NCI-H128 (cell line): ENCODE measurements around the gene ARIH1.

Experiments
- DNase-seq: peaks from one replicate; lab custom pipeline; 2025; ENCODE audit not compliant: unreplicated experiment; lab: John Stamatoyannopoulos, UW

The ARIH1 gene

GRCh38 chr15:72536506-72536905 is 62.4 kb downstream of the ARIH1 start:
- DNase-seq, result no peak

GRCh38 chr15:72538931-72539330 is 64.8 kb downstream of the ARIH1 start:
- no peak for DNase-seq

- no peak for DNase-seq
These were observed 66.6 kb downstream of the ARIH1 start for GRCh38 chr15:72540606-72541237.

- no peak for DNase-seq
These were observed 67.5 kb downstream of the ARIH1 start for GRCh38 chr15:72541674-72542073.

- DNase-seq, result no peak
These were observed 71.0 kb downstream of the ARIH1 start for GRCh38 chr15:72545156-72545555.

GRCh38 chr15:72554471-72555425 is 80.6 kb downstream of the ARIH1 start:
- DNase-seq, result no peak

- DNase-seq, result no peak
These were observed 85.7 kb downstream of the ARIH1 start for GRCh38 chr15:72559781-72560180.

GRCh38 chr15:72560458-72560857 is 86.3 kb downstream of the ARIH1 start:
- DNase-seq, result no peak

- DNase-seq, result no peak
These were observed 88.3 kb downstream of the ARIH1 start for GRCh38 chr15:72562386-72562785.

GRCh38 chr15:72562878-72563277 is 88.7 kb downstream of the ARIH1 start:
- no peak for DNase-seq

- no peak for DNase-seq
These were observed 90.0 kb downstream of the ARIH1 start for GRCh38 chr15:72564091-72564490.

GRCh38 chr15:72566973-72567372 is 92.8 kb downstream of the ARIH1 start:
- no peak for DNase-seq

- DNase-seq, result no peak
These were observed 95.9 kb downstream of the ARIH1 start for GRCh38 chr15:72570059-72570458.

- no peak for DNase-seq
These were observed 105.7 kb downstream of the ARIH1 start for GRCh38 chr15:72579814-72580213.

GRCh38 chr15:72584006-72584405 is 109.9 kb downstream of the ARIH1 start:
- DNase-seq, result no peak

GRCh38 chr15:72585025-72585424 is 110.9 kb downstream of the ARIH1 start:
- no peak for DNase-seq

- DNase-seq, result no peak
These were observed 111.4 kb downstream of the ARIH1 start for GRCh38 chr15:72585476-72586058.

- no peak for DNase-seq
These were observed 114.0 kb downstream of the ARIH1 start for GRCh38 chr15:72588096-72588495.

- DNase-seq, result no peak
These were observed 116.3 kb downstream of the ARIH1 start for GRCh38 chr15:72590427-72590826.

GRCh38 chr15:72591361-72591760 is 117.2 kb downstream of the ARIH1 start:
- no peak for DNase-seq

GRCh38 chr15:72592097-72592496 is 118.0 kb downstream of the ARIH1 start:
- DNase-seq, result no peak

GRCh38 chr15:72592676-72593075 is 118.5 kb downstream of the ARIH1 start:
- no peak for DNase-seq
